ENCODE results near the gene AFAP1L1.

AFAP1L1 gene

DNA sequence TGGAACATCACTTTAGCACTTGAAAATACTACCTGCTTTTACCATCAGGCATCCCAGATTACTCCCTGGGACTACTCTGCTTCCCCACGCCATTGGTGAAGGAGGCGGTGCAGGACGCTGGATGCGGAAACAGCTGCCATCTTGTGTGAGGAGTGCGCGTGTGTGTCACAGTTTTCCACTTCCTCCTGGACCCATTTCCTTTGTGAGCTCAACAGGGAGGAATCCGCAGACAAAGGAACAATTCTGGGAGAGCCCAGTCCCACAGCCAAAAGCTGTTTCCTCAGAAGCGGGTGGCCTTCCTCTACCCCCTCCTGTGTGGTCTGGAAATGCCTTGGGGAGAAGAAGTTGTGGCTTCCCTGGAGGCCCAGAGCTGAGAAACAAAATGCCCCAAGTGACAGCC lies 16.8 kb downstream of the AFAP1L1 start:
- DNase-seq: no peak

- no peak for DNase-seq
Observed at GRCh38 chr5:149289301-149289700, 17.6 kb downstream of the AFAP1L1 start.

DNA sequence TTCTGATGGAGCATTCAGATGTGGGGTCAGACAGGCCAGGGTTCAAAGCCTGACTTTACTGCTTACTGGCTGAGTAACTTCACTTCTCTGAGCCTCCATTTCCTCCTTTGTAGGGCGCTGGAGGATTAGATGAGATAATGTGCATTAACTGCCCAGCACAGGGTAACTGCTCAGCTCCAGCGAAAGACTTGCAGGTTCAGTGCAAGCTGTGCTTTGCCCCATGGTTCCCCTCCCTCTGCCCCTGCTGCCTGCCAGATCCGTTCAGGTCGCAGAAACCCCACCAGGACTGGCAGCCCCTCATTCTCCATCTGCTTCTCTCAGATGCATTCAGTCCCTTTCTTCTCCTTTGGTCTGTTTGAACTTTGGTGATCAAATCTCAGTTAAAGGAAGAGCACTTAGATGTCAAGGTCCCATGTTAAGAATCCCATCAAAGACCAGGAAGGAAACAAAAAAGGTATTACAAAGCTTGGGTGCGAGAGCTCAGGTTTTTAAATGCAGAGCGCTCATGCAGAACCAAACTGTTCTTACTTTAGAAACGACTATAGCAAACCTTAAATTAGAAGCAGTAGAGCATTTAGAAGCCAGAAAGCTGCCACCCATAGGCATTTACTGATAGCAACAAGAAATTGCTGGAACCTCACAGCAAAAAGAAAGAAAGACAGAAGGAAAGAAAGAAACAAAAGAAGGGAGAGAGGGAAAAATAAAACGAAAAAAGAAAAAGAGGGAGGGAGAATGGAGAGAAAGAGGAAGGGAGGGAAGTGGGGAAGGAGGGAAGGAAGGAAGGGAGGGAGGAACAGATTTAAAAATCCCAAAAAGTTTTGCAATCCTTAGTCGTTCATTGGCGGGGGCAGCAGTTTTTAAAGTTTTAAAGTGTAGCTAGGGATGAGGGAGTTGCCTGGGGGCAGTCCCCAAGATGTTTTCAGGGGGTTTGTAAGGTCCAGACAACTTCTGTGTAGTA lies 23.5 kb downstream of the AFAP1L1 start:
- no peak for DNase-seq

- DNase-seq: no peak
Observed at GRCh38 chr5:149297340-149298025, 25.8 kb downstream of the AFAP1L1 start.

DNA sequence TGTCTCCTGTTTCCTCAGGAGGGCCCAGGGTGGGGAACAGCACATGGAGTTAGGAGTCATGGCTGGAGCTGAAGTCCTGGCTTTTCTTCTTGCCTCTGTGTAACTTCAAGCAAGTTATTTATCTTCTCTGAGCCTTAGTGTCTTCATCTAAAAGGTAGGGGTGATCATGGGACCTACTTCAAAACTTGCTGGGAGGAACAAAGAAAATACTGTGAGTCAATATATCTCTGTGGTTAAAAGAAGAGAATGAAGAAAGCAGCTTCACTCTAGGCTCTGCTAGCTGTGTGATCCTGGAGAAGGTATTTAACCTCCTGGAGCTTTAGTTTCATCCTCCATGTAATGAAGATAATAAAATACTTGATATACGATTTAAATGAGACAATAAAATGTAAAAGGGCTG lies 26.5 kb downstream of the AFAP1L1 start:
- no peak for DNase-seq

- no peak for DNase-seq
Observed at GRCh38 chr5:149298842-149299404, 27.3 kb downstream of the AFAP1L1 start.

GRCh38 chr5:149299451-149300054 lies 27.9 kb downstream of the AFAP1L1 start:
- no peak for DNase-seq

GRCh38 chr5:149300441-149300840 lies 28.8 kb downstream of the AFAP1L1 start:
- DNase-seq: no peak

- no peak for DNase-seq
Observed at GRCh38 chr5:149301049-149301743, 29.5 kb downstream of the AFAP1L1 start.

GRCh38 chr5:149301744-149302380 lies 30.2 kb downstream of the AFAP1L1 start:
- DNase-seq: no peak

GRCh38 chr5:149302641-149303040 lies 31.0 kb downstream of the AFAP1L1 start:
- DNase-seq: no peak

DNA sequence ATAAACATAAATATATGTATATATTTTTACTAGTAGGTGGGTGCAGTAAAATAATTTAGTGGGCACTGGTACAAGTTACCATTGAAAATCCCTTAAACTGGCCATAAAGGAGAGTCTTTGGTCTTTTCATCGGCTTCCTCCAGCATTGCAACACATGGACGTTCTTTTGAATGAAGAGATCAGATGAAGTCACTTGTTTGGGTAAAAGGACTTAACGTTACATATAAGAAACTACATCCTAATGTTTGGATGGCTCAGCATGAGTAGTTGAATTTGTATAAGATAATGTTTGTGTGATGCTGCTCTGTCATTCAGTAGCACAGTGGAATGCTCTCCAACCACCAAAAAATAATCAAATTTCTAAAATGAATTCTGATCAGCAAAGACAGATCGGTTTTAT lies 31.6 kb downstream of the AFAP1L1 start:
- no peak for DNase-seq

GRCh38 chr5:149304195-149305078 lies 32.8 kb downstream of the AFAP1L1 start:
- DNase-seq: no peak

GRCh38 chr5:149309354-149309753 lies 37.7 kb downstream of the AFAP1L1 start:
- DNase-seq: no peak

GRCh38 chr5:149310488-149310887 lies 38.8 kb downstream of the AFAP1L1 start:
- DNase-seq: no peak

DNA sequence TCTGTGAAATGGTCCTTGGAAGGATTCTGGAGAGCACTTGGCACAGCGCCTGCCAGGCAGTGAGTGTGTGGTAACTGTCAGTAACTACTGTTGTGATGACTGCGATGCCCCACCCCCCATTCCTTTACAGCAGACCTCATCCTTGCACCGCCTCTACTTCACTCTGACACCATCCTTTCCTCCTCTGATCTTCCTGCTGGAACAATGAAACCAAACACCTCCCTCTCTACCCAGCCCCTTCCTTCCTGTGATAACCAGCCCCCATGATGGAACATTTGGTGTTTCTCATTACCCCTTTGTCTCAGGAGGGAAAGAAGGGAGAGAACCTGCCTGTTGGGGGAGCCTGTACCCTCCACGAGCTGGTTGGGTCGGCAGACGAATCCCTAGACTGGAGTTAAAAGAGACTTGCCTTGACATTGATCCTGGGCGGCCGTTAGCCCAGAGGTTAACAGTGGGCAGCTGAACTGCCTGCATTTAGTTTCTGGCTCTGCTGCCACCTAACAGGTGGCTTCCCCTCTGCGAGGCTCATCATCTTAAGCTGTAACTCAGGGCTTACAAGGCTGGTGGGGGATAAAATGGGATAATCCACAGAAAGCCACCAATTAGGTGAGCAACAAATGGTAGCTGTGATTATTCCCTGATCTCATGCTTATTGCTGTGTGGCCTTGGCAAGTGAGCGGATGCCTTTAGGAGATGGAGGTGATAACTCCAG lies 39.4 kb downstream of the AFAP1L1 start:
- DNase-seq: no peak

DNA sequence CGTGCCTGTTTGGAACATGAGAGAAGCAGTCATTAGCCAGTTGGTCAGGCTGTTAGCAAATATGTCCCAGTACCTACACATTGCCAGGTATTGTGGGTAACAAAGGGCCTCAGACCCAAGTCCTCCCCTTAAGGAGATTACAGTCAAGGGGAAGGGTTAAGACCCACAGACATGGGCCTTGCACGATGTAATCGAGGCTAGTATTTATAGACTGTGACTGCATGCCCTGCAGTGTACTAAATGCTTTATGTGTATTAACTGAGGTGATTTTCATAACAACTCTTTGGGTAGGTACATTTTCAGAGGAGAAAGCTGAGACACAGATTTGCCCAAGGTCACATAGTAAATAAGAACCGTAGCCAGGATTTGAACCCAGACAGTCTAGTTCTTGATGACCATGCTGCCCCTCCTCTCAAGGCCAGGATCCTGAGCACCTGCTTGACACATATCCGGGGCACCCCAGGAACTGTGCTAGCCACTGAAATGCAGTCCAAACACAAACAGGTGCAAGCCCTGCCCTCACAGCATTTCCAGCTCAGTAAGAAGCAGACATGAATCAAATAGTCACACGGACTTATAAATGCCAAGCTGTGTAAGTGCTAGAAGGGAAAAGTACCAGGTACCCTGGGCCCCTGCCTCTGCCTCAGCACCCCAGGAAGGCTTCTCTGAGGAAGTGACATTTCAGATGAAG lies 41.6 kb downstream of the AFAP1L1 start:
- no peak for DNase-seq

DNA sequence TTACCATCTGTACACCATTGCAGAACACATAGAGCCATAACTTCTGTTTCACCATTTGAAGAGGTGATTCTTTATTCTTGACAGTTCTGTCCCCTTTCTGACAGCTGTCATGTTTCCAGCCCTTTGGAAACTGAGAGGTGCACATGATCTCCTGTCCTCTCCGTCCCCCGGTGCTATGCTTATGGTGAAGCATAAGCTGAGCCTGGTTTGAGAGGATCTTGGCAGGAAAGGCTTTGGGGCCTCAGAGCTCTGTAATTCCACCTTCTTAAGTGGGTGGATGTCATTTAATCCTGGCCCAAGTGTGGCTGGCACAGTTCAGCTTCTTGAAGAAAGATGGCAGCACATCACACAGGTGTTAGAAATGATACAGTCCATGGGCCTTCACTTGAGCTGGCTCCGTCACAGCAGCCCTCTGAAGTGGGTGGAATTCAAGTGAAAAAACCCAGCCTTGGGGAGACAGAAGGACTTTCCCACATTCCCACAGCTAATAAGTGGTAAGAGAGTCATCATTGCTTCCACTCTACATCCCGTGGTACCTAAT lies 43.0 kb downstream of the AFAP1L1 start:
- no peak for DNase-seq

DNA sequence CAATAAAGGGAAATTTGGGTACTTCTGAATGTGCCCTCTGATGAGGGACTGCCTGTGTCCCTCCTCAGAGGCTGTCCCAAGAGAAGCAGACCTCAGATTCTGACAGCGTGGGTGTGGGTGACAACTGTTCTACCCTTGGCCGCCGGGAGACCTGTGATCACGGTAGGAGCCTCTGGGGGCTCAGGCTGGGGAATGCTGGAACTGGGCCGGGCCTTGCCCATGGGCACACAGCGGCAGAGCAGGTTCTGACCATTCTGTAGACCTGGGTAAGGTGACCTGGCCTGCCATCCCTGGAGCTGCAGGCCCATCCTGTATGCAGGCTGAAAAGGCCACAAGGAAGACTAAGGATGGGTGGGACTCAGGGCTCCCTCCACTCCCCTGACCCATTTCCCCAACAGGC lies 44.1 kb downstream of the AFAP1L1 start:
- no peak for DNase-seq
